HL-60 (cell line): ENCODE measurements around the gene KCNA3.

Experiments
- DNase-seq, 2 experiments: peaks; one replicate each; pipeline ENCODE4 v3.0.0-alpha.2; 2010 to 2020; ENCODE audit warnings: low read depth in 1 of 2, low spot score in 1 of 2
- H3K27ac ChIP-seq: fragments of 250-450 bp; sonication (Bioruptor Pico); replicated peaks from 2 replicates; pipeline ENCODE4 v1.5.1; 2020; ENCODE audit warnings: mild to moderate bottlenecking, moderate library complexity
- H3K27me3 ChIP-seq: fragments of 250-450 bp; sonication (Bioruptor Pico); 2 replicates; pipeline ENCODE4 v1.5.1; 2021; ENCODE audit warnings: mild to moderate bottlenecking, moderate library complexity; ENCODE audit not compliant: insufficient read depth, poor library complexity, severe bottlenecking
- H3K4me3 ChIP-seq: replicated peaks from 2 replicates; pipeline ENCODE4 v1.5.1; 2011; ENCODE audit warnings: mild to moderate bottlenecking, control low read depth, low read length; ENCODE audit not compliant: insufficient read depth
- GABPA ChIP-seq: IDR thresholded peaks from 2 replicates; pipeline ENCODE4 v1.6.1; 2012; ENCODE audit warnings: low read depth
- POLR2AphosphoS5 ChIP-seq: IDR thresholded peaks from 2 replicates; pipeline ENCODE4 v1.6.1; 2012; ENCODE audit warnings: low read depth
- SPI1 ChIP-seq: IDR thresholded peaks from 2 replicates; pipeline ENCODE4 v1.6.1; 2012; ENCODE audit warnings: low read depth, mild to moderate bottlenecking, borderline replicate concordance
- TF ChIP-seq, protein P1 (sequence below): IDR thresholded peaks from one replicate; pipeline ENCODE4 v1.5.1; 2011; ENCODE audit warnings: low read length, control low read depth, inconsistent platforms; ENCODE audit not compliant: insufficient read depth
- TF ChIP-seq, protein P2 (sequence below): IDR thresholded peaks from 2 replicates; pipeline ENCODE4 v1.6.1; 2012; ENCODE audit warnings: low read depth; ENCODE audit not compliant: insufficient replicate concordance

Gene KCNA3

DNA sequence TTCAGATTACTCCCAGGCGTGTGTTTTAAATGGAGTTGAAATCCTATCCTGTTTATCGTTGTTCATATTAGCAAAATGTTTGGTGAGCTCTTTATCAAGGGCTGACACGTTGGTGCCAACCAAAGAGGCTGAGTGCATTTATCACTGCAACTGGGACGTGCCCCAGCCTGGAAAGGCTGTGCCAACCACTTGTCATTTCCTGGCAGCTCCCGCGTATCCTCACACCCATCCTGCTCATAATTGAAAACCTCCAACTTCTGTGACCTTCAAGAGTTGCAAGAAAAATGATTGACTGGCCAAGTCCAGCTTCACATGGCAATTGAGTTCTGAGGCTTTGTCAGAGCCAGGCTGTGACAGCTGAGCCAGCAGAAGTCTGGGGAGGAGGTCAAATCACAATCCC lies 43.7 kb upstream of the KCNA3 start:
- H3K4me3 ChIP-seq: no peak overlapping the region

DNA sequence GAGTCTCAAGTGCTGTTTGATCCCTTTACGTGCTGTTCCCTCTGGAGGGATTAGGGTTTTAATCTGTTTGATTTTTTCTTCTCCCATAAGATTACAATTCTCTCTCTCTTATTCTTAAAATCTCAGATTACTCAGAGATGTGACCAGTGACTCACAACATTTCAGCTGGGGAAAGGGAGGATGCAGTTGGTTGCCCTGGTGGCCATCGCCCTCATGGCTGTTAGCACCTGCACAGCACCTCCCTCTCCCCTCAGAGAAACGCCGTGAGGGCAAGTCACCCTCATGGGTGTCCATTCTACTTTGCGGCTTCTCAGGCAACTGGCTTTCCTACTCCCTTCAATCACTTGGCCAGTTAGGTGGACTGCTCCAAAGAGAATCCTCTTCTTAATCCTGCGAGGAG lies 42.4 kb upstream of the KCNA3 start:
- Histone ChIP-seq H3K27ac (no peak overlapping the region), H3K4me3 (no peak overlapping the region), H3K27me3 (peaks cover 11% of the 10 kb centered on the region)
- DNase-seq: no peak
- TF ChIP-seq, protein P1, sequence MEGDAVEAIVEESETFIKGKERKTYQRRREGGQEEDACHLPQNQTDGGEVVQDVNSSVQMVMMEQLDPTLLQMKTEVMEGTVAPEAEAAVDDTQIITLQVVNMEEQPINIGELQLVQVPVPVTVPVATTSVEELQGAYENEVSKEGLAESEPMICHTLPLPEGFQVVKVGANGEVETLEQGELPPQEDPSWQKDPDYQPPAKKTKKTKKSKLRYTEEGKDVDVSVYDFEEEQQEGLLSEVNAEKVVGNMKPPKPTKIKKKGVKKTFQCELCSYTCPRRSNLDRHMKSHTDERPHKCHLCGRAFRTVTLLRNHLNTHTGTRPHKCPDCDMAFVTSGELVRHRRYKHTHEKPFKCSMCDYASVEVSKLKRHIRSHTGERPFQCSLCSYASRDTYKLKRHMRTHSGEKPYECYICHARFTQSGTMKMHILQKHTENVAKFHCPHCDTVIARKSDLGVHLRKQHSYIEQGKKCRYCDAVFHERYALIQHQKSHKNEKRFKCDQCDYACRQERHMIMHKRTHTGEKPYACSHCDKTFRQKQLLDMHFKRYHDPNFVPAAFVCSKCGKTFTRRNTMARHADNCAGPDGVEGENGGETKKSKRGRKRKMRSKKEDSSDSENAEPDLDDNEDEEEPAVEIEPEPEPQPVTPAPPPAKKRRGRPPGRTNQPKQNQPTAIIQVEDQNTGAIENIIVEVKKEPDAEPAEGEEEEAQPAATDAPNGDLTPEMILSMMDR: no peak
- TF ChIP-seq SPI1: no peak
- no peak for TF ChIP-seq GABPA
- TF ChIP-seq POLR2AphosphoS5: no peak
- TF ChIP-seq, protein P2, sequence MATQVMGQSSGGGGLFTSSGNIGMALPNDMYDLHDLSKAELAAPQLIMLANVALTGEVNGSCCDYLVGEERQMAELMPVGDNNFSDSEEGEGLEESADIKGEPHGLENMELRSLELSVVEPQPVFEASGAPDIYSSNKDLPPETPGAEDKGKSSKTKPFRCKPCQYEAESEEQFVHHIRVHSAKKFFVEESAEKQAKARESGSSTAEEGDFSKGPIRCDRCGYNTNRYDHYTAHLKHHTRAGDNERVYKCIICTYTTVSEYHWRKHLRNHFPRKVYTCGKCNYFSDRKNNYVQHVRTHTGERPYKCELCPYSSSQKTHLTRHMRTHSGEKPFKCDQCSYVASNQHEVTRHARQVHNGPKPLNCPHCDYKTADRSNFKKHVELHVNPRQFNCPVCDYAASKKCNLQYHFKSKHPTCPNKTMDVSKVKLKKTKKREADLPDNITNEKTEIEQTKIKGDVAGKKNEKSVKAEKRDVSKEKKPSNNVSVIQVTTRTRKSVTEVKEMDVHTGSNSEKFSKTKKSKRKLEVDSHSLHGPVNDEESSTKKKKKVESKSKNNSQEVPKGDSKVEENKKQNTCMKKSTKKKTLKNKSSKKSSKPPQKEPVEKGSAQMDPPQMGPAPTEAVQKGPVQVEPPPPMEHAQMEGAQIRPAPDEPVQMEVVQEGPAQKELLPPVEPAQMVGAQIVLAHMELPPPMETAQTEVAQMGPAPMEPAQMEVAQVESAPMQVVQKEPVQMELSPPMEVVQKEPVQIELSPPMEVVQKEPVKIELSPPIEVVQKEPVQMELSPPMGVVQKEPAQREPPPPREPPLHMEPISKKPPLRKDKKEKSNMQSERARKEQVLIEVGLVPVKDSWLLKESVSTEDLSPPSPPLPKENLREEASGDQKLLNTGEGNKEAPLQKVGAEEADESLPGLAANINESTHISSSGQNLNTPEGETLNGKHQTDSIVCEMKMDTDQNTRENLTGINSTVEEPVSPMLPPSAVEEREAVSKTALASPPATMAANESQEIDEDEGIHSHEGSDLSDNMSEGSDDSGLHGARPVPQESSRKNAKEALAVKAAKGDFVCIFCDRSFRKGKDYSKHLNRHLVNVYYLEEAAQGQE: no peak

More for the DNA sequence above, 43.7 kb upstream of the KCNA3 start:
- no peak for TF ChIP-seq SPI1
- no peak for TF ChIP-seq GABPA
- TF ChIP-seq POLR2AphosphoS5: no peak
- TF ChIP-seq, protein P1: no peak
- TF ChIP-seq, protein P2: no peak
- Histone ChIP-seq H3K27ac (no peak overlapping the region), H3K27me3 (peaks cover 16% of the 10 kb centered on the region)
- no peak for DNase-seq

DNA sequence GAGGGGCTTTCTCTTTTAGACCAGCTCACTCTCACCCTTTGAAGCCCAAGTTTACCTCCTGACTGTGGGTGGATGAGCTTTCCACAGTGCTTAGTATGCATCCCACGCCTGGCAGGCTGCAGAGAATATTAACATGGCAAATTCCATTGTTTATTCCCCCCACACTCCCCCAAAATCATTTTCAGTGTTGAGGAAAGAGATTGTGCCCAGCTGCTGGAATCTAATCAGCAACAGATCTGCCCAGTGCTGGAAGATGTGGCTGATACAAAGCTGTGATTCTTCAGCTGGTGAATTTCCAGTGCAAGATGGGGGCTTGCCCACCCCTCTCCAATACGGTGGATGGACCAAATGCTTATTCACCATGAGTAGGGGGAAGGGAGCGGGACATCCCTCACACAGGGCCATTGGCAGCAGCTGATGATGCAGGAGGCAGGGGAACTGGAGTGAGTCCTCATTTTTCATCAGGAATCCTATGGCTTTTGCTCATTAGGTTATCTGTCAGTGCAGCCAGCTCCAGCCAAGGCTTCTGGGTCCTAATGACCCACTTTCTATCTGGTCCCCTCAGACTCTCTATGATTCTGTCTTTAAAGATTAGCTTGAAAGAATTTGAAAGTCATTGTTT lies 39.7 kb upstream of the KCNA3 start:
- TF ChIP-seq, protein P2: no peak
- TF ChIP-seq SPI1 (no peak), POLR2AphosphoS5 (no peak), GABPA (no peak)
- TF ChIP-seq, protein P1: no peak
- no peak for DNase-seq
- Histone ChIP-seq H3K27me3 (peaks cover 6% of the 10 kb centered on the region), H3K27ac (no peak overlapping the region), H3K4me3 (no peak overlapping the region)
